Panc1 (cell line): ENCODE measurements around the gene CMKLR1. TPM values are rescaled to one million over a fixed set of nuclear protein-coding genes. Genes with fewer than 3 reads are reported as not detected.

Experiments used
- ATAC-seq: fragments of 200-7000 bp; cut with Tn5 transposase; 2 replicates; pipeline ENCODE4 v1.9.1; 2020; ENCODE audit warnings: mild to moderate bottlenecking, moderate library complexity
- BruUV-seq: library from RNA; stranded (reverse); fragments of 400-500 nt; replicated peaks from 2 replicates; lab custom pipeline; 2021; lab: Mats Ljungman, UMichigan
- CTCF ChIA-PET: fragments of 300-600 bp; sonication (Branson Sonifier 250); formaldehyde crosslinking; loops from one replicate; lab custom pipeline; 2022; ENCODE audit warnings: antibody characterized with exemption; lab: Charles Lee
- POLR2A ChIA-PET: fragments of 300-600 bp; sonication (Branson Sonifier 250); formaldehyde crosslinking; loops from one replicate; lab custom pipeline; 2022; ENCODE audit warnings: antibody characterized with exemption; lab: Charles Lee
- DNase-seq: peaks from one replicate; pipeline ENCODE4 v3.0.0-alpha.2; 2010; ENCODE audit warnings: low read depth, low spot score
- H3K27ac ChIP-seq: 2 replicates; pipeline ENCODE4 v1.5.1; 2011; ENCODE audit warnings: mild to moderate bottlenecking, low read length, inconsistent platforms
- H3K27me3 ChIP-seq: fragments of 200-500 bp; sonication (Bioruptor generic); 2 replicates; pipeline ENCODE4 v1.6.0; 2014; ENCODE audit warnings: low read length, inconsistent platforms; ENCODE audit not compliant: control insufficient read depth, insufficient read depth
- H3K36me3 ChIP-seq: fragments of 200-500 bp; sonication (Bioruptor generic); 2 replicates; pipeline ENCODE4 v1.5.1; 2014; ENCODE audit warnings: inconsistent platforms, mild to moderate bottlenecking, low read length, moderate library complexity; ENCODE audit not compliant: control insufficient read depth, insufficient read depth
- H3K4me1 ChIP-seq: 2 replicates; pipeline ENCODE4 v1.5.1; 2011; ENCODE audit warnings: inconsistent platforms, mild to moderate bottlenecking, low read length, moderate library complexity; ENCODE audit not compliant: control insufficient read depth, insufficient read depth
- H3K4me3 ChIP-seq, 2 experiments: 2 replicates each; pipeline ENCODE4 v1.5.1; 2011 to 2012; ENCODE audit warnings: low read depth in 2 of 2, low read length in 2 of 2, mild to moderate bottlenecking in 2 of 2, inconsistent platforms in 1 of 2, moderate library complexity in 1 of 2
- H3K9me3 ChIP-seq: fragments of 200-500 bp; sonication (Bioruptor generic); 2 replicates; pipeline ENCODE4 v1.5.1; 2014; ENCODE audit warnings: low read depth, mild to moderate bottlenecking, inconsistent platforms, low read length, moderate library complexity; ENCODE audit not compliant: control insufficient read depth, insufficient read depth
- CTCF ChIP-seq: fragments of 450-650 bp; IDR thresholded peaks from 2 replicates; pipeline ENCODE4 v1.5.1; 2017; ENCODE audit warnings: mild to moderate bottlenecking
- POLR2AphosphoS5 ChIP-seq: IDR thresholded peaks from 2 replicates; pipeline ENCODE4 v1.6.1; 2012; ENCODE audit warnings: mild to moderate bottlenecking, low read depth, low read length, moderate library complexity
- REST ChIP-seq, 2 experiments: IDR thresholded peaks; 2 replicates each; pipeline ENCODE4 v1.6.1; 2011 to 2012; ENCODE audit warnings: low read depth in 2 of 2, control low read depth in 1 of 2, low read length in 1 of 2, mild to moderate bottlenecking in 1 of 2, moderate library complexity in 1 of 2; ENCODE audit not compliant: insufficient read depth in 1 of 2
- SIN3A ChIP-seq: IDR thresholded peaks from 2 replicates; pipeline ENCODE4 v1.6.1; 2012; ENCODE audit warnings: low read depth, mild to moderate bottlenecking, low read length, moderate library complexity, borderline replicate concordance; ENCODE audit not compliant: insufficient read depth
- TCF7L2 ChIP-seq: IDR thresholded peaks from 2 replicates; pipeline ENCODE4 v1.6.1; 2011; ENCODE audit warnings: mild to moderate bottlenecking, low read depth, low read length, inconsistent platforms
- in situ Hi-C: cut with HindIII; loops from 2 replicates; pipeline ENCODE4 v1.10.0; 2016; ENCODE audit warnings: low sequenced_read_pairs, low pct_unique_long_range_greater_than_20kb
- intact Hi-C: fragments of 100-400 bp; cut with micrococcal nuclease; formaldehyde crosslinking; loops from one replicate; pipeline ENCODE4 v1.10.0; 2022; ENCODE audit not compliant: unreplicated experiment
- total RNA-seq: library from RNA; stranded (reverse); gene quantifications from one replicate; pipeline ENCODE4 v1.2.1, GENCODE V29; 2021; ENCODE audit not compliant: unreplicated experiment

Gene CMKLR1
- total RNA-seq, 1 experiment from 2014 or later, result 0.03 TPM

- ChIA-PET CTCF (no interaction called here), POLR2A (no interaction called here)
- intact Hi-C loops, result no loop called here
- no peak overlapping the region for H3K4me3 ChIP-seq
- peaks cover 2% of the 10 kb centered on the region; the same call in 1 of the 2 replicates for H3K27me3 ChIP-seq
- no TSS peak for BruUV-seq
- in situ Hi-C loops, result no loop called here
- TF ChIP-seq POLR2AphosphoS5 (no peak), CTCF (no peak), TCF7L2 (no peak), REST (IDR thresholded peaks at IDR 0.05; ENCODE audit: insufficient read depth in 1 of 2, low read depth in 2 of 2, low read length in 1 of 2) (no peak), SIN3A (no peak)
- H3K9me3 ChIP-seq, result no peaks in the 10 kb centered on the region
- no peaks in the 10 kb centered on the region for H3K36me3 ChIP-seq
- no peak overlapping the region for H3K27ac ChIP-seq
- H3K4me1 ChIP-seq, result no peaks in the 10 kb centered on the region
- ATAC-seq (no peak), DNase-seq (no peak)
These were observed 54.1 kb downstream of the CMKLR1 start for GRCh38 chr12:108285016-108285415.

GRCh38 chr12:108284163-108284562 lies 54.9 kb downstream of the CMKLR1 start:
- BruUV-seq, result no TSS peak
- H3K27ac ChIP-seq, result no peak overlapping the region
- H3K4me1 ChIP-seq, result no peaks in the 10 kb centered on the region
- TF ChIP-seq POLR2AphosphoS5 (no peak), REST (IDR thresholded peaks at IDR 0.05; ENCODE audit: insufficient read depth in 1 of 2, low read depth in 2 of 2, low read length in 1 of 2) (no peak), CTCF (no peak), TCF7L2 (no peak), SIN3A (no peak)
- ChIA-PET CTCF (no interaction called here), POLR2A (no interaction called here)
- no peak for DNase-seq
- peaks cover 3% of the 10 kb centered on the region for H3K27me3 ChIP-seq
- H3K9me3 ChIP-seq, result no peaks in the 10 kb centered on the region
- intact Hi-C loops, result no loop called here
- H3K4me3 ChIP-seq, result no peak overlapping the region
- no peaks in the 10 kb centered on the region for H3K36me3 ChIP-seq
- in situ Hi-C loops, result no loop called here
- no peak for ATAC-seq
